ENCODE data around the gene ANK3. TPM values are rescaled to one million over a fixed set of nuclear protein-coding genes. Genes with fewer than 3 reads are reported as not detected.
A peak's percentile ranks its signal among the peaks of the same experiment; 100 is the strongest.

ANK3 gene
- total RNA-seq, 1 experiment from 2014 or later: 32.0 TPM

GRCh38 chr10:60282771-60283353, 106.8 kb downstream of the ANK3 start:
- Histone ChIP-seq H3K36me3 (ENCODE audit: low read depth) (no peaks in the 10 kb centered on the region), H3K9me2 (ENCODE audit: insufficient read depth) (no peaks in the 10 kb centered on the region), H4K20me1 (ENCODE audit: insufficient read depth) (no peaks in the 10 kb centered on the region; the same call in 1 of the 2 replicates), H3K27me3 (ENCODE audit: insufficient read depth, low read depth) (no peaks in the 10 kb centered on the region), H3K79me2 (ENCODE audit: low read depth) (no peaks in the 10 kb centered on the region), H3K4me3 (no peak overlapping the region), H2AFZ (no peak overlapping the region), H3K9me3 (ENCODE audit: insufficient read depth, low read depth) (no peaks in the 10 kb centered on the region; the same call in 1 of the 2 replicates), H3K4me1 (replicated peaks; ENCODE audit: insufficient read depth) (peaks cover 24% of the 10 kb centered on the region), H3K4me2 (peak overlapping the region; percentile 59), H3F3A (ENCODE audit: insufficient read depth, low read depth) (peaks cover 11% of the 10 kb centered on the region; the same call in 1 of the 2 replicates), H3K27ac (peak overlapping the region; percentile 52)
- no peak for TF ChIP-seq EZH2 (IDR thresholded peaks at IDR 0.05; ENCODE audit: low read depth)
- no peak for TF ChIP-seq CTCF (conservative IDR thresholded peaks at IDR 0.05)
- ChIA-PET CTCF (interaction anchor here (0.6 kb wide), 1 partner anchor 376 kb away, joined by 3 read pairs; no protein-coding TSS in a partner anchor), POLR2A (ENCODE audit: unreplicated experiment) (interaction anchor here (0.7 kb wide), 1 partner anchor 35 kb away, joined by 6 read pairs; no protein-coding TSS in a partner anchor)
- DNase-seq: peak; percentile 32 to 96
- intact Hi-C loops (cut with micrococcal nuclease; ENCODE audit: unreplicated experiment): loop anchor here (2.0 to 5.0 kb wide), 3 partner anchors 102 to 149 kb away; no protein-coding TSS in a partner anchor
- no TSS peak for BruUV-seq (replicated peaks)

- intact Hi-C loops (cut with micrococcal nuclease; ENCODE audit: unreplicated experiment): loop anchor here (2.0 to 5.0 kb wide), 3 partner anchors 103 to 150 kb away; no protein-coding TSS in a partner anchor
- ChIA-PET POLR2A (ENCODE audit: unreplicated experiment) (no interaction called here), CTCF (no interaction called here)
- TF ChIP-seq EZH2 (IDR thresholded peaks at IDR 0.05; ENCODE audit: low read depth): no peak
- TF ChIP-seq CTCF (conservative IDR thresholded peaks at IDR 0.05): no peak
- Histone ChIP-seq H3K27me3 (ENCODE audit: insufficient read depth, low read depth) (no peaks in the 10 kb centered on the region), H2AFZ (no peak overlapping the region), H3K4me2 (no peak overlapping the region), H3K27ac (peak overlapping the region; percentile 52; the same call in 1 of the 2 replicates), H3K9me2 (ENCODE audit: insufficient read depth) (no peaks in the 10 kb centered on the region), H3K36me3 (ENCODE audit: low read depth) (no peaks in the 10 kb centered on the region), H3K9me3 (ENCODE audit: insufficient read depth, low read depth) (no peaks in the 10 kb centered on the region; the same call in 1 of the 2 replicates), H3F3A (ENCODE audit: insufficient read depth, low read depth) (peaks cover 11% of the 10 kb centered on the region; the same call in 1 of the 2 replicates), H3K79me2 (ENCODE audit: low read depth) (no peaks in the 10 kb centered on the region), H4K20me1 (ENCODE audit: insufficient read depth) (no peaks in the 10 kb centered on the region; the same call in 1 of the 2 replicates), H3K4me3 (no peak overlapping the region), H3K4me1 (replicated peaks; ENCODE audit: insufficient read depth) (peaks cover 24% of the 10 kb centered on the region)
- DNase-seq: no peak
- BruUV-seq (replicated peaks): no TSS peak
These were observed 107.8 kb downstream of the ANK3 start for GRCh38 chr10:60281792-60282353.

- no TSS peak for BruUV-seq (replicated peaks)
- no peak overlapping the region for H3K4me3 ChIP-seq
- no peak for DNase-seq
These were observed 108.3 kb downstream of the ANK3 start for GRCh38 chr10:60281331-60281730.

More at GRCh38 chr10:60281331-60281730, 108.3 kb downstream of the ANK3 start:
- Histone ChIP-seq H3K36me3 (ENCODE audit: low read depth) (no peaks in the 10 kb centered on the region), H3K9me3 (ENCODE audit: insufficient read depth, low read depth) (no peaks in the 10 kb centered on the region; the same call in 1 of the 2 replicates), H3K9me2 (ENCODE audit: insufficient read depth) (no peaks in the 10 kb centered on the region), H3F3A (ENCODE audit: insufficient read depth, low read depth) (peaks cover 11% of the 10 kb centered on the region; the same call in 1 of the 2 replicates), H3K27ac (no peak overlapping the region), H2AFZ (no peak overlapping the region), H3K4me2 (no peak overlapping the region), H4K20me1 (ENCODE audit: insufficient read depth) (no peaks in the 10 kb centered on the region; the same call in 1 of the 2 replicates), H3K79me2 (ENCODE audit: low read depth) (no peaks in the 10 kb centered on the region), H3K4me1 (replicated peaks; ENCODE audit: insufficient read depth) (peaks cover 24% of the 10 kb centered on the region), H3K27me3 (ENCODE audit: insufficient read depth, low read depth) (no peaks in the 10 kb centered on the region)
- intact Hi-C loops (cut with micrococcal nuclease; ENCODE audit: unreplicated experiment): loop anchor here (5.0 kb wide), 1 partner anchor 151 kb away; no protein-coding TSS in a partner anchor
- TF ChIP-seq CTCF (conservative IDR thresholded peaks at IDR 0.05): no peak
- TF ChIP-seq EZH2 (IDR thresholded peaks at IDR 0.05; ENCODE audit: low read depth): no peak
- POLR2A ChIA-PET (ENCODE audit: unreplicated experiment): no interaction called here
- CTCF ChIA-PET: no interaction called here
